ENCODE measurements around the gene RHOC. TPM values are rescaled to one million over a fixed set of nuclear protein-coding genes. Genes with fewer than 3 reads are reported as not detected.

RHOC gene
- total RNA-seq, 2 experiments from 2014 or later = 34.2 to 34.7 TPM

DNA sequence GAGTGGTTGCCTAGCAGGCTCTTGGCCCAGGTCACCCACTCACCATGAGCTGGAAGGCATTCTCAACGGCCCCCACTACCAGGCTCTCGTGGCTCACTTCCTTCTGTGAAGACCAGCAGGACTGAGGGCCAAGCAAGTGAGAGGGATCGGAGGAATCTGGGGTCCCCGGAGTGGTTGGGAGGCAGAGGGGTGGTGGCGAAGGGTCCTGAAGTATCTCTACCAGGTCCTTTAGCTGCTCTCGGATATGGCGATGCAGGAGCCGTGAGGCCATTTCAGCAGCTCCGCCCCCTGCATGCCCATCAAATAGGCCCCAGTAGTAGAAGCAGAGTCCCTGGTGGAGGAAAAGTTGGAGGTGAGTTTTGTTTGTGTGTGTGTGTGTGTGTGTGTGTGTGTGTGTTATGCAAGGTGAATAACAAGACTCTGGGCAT, 5.8 kb upstream of the RHOC start:
- intact Hi-C loops (cut with micrococcal nuclease) = no loop called here
- POLR2A ChIA-PET = interaction anchor here (0.8 kb wide), 1 partner anchor 9 kb away, joined by 3 read pairs; no protein-coding TSS in a partner anchor
- DNase-seq (no peak), ATAC-seq (no peak)
- CTCF ChIA-PET = interaction anchor here (1.7 kb wide), 1 partner anchor 211 kb away, joined by 5 read pairs; no protein-coding TSS in a partner anchor
- TF ChIP-seq, protein P1, sequence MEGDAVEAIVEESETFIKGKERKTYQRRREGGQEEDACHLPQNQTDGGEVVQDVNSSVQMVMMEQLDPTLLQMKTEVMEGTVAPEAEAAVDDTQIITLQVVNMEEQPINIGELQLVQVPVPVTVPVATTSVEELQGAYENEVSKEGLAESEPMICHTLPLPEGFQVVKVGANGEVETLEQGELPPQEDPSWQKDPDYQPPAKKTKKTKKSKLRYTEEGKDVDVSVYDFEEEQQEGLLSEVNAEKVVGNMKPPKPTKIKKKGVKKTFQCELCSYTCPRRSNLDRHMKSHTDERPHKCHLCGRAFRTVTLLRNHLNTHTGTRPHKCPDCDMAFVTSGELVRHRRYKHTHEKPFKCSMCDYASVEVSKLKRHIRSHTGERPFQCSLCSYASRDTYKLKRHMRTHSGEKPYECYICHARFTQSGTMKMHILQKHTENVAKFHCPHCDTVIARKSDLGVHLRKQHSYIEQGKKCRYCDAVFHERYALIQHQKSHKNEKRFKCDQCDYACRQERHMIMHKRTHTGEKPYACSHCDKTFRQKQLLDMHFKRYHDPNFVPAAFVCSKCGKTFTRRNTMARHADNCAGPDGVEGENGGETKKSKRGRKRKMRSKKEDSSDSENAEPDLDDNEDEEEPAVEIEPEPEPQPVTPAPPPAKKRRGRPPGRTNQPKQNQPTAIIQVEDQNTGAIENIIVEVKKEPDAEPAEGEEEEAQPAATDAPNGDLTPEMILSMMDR (IDR thresholded peaks at IDR 0.05) = no peak
- Mint-ChIP-seq H3K27me3 (peaks cover 31% of the 10 kb centered on the region), H3K27ac (no peak overlapping the region), H3K36me3 (ENCODE audit: low read depth) (no peaks in the 10 kb centered on the region), H3K4me3 (no peak overlapping the region), H3K4me1 (ENCODE audit: low read depth) (peaks cover 26% of the 10 kb centered on the region), H3K9me3 (no peaks in the 10 kb centered on the region)

DNA sequence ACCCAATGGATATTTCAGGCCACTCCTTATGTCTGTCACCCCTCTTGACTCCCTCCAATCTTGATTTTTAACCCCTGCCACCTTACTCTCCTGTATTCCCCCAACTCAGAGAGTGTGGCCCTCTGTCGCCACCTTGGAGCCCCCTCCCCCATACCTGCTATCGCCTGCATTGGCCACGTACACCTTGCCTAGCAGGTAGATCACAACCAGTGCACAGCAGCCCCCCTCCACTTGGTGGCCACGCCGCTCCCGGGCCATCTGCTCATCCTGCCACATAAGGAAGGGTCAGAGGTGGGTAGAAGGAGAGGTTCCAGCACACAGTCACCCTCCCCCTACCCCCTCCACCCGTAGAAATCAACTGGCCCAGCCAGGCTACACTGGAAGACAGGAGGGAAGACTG, 5.3 kb upstream of the RHOC start:
- peaks cover 34% of the 10 kb centered on the region for H3K27me3 Mint-ChIP-seq
- peaks cover 23% of the 10 kb centered on the region for H3K4me1 Mint-ChIP-seq (ENCODE audit: low read depth)
- no peaks in the 10 kb centered on the region for H3K36me3 Mint-ChIP-seq (ENCODE audit: low read depth)
- CTCF ChIA-PET = interaction anchor here (1.7 kb wide), 1 partner anchor 211 kb away, joined by 5 read pairs; no protein-coding TSS in a partner anchor
- intact Hi-C loops (cut with micrococcal nuclease) = no loop called here
- TF ChIP-seq, protein P1 (IDR thresholded peaks at IDR 0.05) = no peak
- ATAC-seq = no peak
- no peaks in the 10 kb centered on the region for H3K9me3 Mint-ChIP-seq
- POLR2A ChIA-PET = interaction anchor here (0.8 kb wide), 1 partner anchor 9 kb away, joined by 3 read pairs; no protein-coding TSS in a partner anchor
- no peak overlapping the region for H3K27ac Mint-ChIP-seq
- DNase-seq = no peak
- H3K4me3 Mint-ChIP-seq = no peak overlapping the region

DNA sequence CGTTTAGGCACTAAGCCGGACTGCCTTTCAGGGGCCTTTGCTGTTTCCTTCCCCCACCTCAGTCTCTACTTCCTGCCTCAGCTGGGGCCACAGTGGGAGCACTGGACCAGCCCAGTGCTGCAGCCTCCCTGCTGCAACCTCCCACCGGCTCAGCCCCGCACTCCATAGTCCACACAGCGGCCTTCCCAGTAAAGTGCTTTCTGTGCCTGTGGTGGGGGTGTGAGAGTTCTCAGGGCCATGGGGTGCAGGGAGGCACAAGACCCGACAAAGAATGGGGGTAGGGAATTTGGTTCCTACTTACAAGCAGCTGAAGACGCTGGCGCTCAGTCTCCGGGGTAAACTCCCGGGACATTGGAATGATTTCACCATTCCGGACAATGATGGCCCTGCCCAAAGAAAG, 4.7 kb upstream of the RHOC start:
- H3K9me3 Mint-ChIP-seq = no peaks in the 10 kb centered on the region

DNA sequence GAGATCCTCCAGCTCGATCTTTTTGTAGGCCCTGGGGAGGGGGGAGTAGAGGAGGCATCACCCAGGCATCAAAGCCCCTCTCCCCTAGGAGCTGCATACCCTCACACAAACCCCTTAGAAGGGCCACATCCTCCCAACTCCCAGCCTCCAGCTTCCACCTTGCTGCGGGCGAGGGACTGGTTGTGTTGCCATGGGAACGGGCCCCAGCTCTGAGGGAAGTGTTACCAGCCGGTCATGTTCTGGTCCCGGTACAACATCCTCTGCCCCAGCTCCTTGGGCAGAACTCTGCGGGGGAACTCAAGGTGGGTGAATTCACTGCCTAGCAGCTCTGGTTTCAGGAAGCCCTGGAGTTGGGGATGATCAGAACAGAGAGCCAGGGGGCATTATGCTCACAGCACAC, 4.1 kb upstream of the RHOC start:
- TF ChIP-seq, protein P1 (IDR thresholded peaks at IDR 0.05) = no peak
- Mint-ChIP-seq H3K4me3 (no peak overlapping the region), H3K27ac (no peak overlapping the region), H3K27me3 (peaks cover 32% of the 10 kb centered on the region), H3K36me3 (ENCODE audit: low read depth) (no peaks in the 10 kb centered on the region), H3K9me3 (no peaks in the 10 kb centered on the region), H3K4me1 (ENCODE audit: low read depth) (peaks cover 19% of the 10 kb centered on the region)
- DNase-seq (no peak), ATAC-seq (no peak)
- intact Hi-C loops (cut with micrococcal nuclease) = loop anchor here (2.0 kb wide), 1 partner anchor 206 kb away; no protein-coding TSS in a partner anchor
- ChIA-PET CTCF (interaction anchor here (0.7 to 4.2 kb wide), 8 partner anchors 8 to 361 kb away, joined by 3 to 41 read pairs (median 4); partner anchors contain the start of gene LRIG2), POLR2A (no interaction called here)

More for the DNA sequence above, 4.7 kb upstream of the RHOC start:
- DNase-seq = no peak
- ChIA-PET CTCF (interaction anchor here (1.5 to 1.7 kb wide), 2 partner anchors 210 to 318 kb away, joined by 5 to 7 read pairs; no protein-coding TSS in a partner anchor), POLR2A (no interaction called here)
- TF ChIP-seq, protein P1 (IDR thresholded peaks at IDR 0.05) = no peak
- H3K27ac Mint-ChIP-seq = no peak overlapping the region
- H3K4me3 Mint-ChIP-seq = no peak overlapping the region
- no peaks in the 10 kb centered on the region for H3K36me3 Mint-ChIP-seq (ENCODE audit: low read depth)
- intact Hi-C loops (cut with micrococcal nuclease) = loop anchor here (2.0 kb wide), 1 partner anchor 207 kb away; no protein-coding TSS in a partner anchor
- ATAC-seq = no peak
- H3K4me1 Mint-ChIP-seq (ENCODE audit: low read depth) = peaks cover 21% of the 10 kb centered on the region
- H3K27me3 Mint-ChIP-seq = peaks cover 32% of the 10 kb centered on the region

DNA sequence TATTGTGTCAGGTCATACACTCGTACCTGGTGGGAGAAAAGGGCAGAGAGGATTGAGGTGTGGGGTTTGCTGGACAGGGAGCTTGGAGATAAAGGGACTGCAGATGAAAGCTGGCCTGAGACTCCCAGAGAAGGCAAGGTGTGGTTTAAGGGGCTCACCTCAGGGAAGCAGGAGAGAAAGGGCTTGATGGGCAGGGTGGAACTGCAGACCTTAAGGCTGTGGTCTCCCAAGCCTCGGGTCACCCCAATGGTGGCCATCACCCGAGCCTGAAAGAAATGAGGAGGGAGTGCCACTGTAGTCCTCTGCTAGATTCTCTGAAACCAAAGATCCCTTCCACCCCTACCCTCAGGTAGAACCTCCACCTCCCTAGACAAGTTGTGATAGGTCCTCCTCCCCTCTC, 3.7 kb upstream of the RHOC start:
- Mint-ChIP-seq H3K4me1 (ENCODE audit: low read depth) (peaks cover 19% of the 10 kb centered on the region), H3K4me3 (no peak overlapping the region), H3K9me3 (no peaks in the 10 kb centered on the region), H3K36me3 (ENCODE audit: low read depth) (no peaks in the 10 kb centered on the region), H3K27ac (no peak overlapping the region), H3K27me3 (peaks cover 32% of the 10 kb centered on the region)
- TF ChIP-seq, protein P1 (IDR thresholded peaks at IDR 0.05) = no peak
- DNase-seq = no peak
- CTCF ChIA-PET = interaction anchor here (0.7 to 4.2 kb wide), 9 partner anchors 9 to 362 kb away, joined by 3 to 41 read pairs (median 4); partner anchors contain the start of gene LRIG2
- intact Hi-C loops (cut with micrococcal nuclease) = loop anchor here (2.0 kb wide), 1 partner anchor 206 kb away; no protein-coding TSS in a partner anchor
- POLR2A ChIA-PET = no interaction called here
- ATAC-seq = no peak

All from activated CD8-positive, alpha-beta T cell treated with anti-CD3 and anti-CD28 coated beads for 36 hours (primary cell).